ENCODE data around the gene CHCHD10. TPM values are rescaled to one million over a fixed set of nuclear protein-coding genes. Genes with fewer than 3 reads are reported as not detected.

CHCHD10 gene
- total and polyA plus RNA-seq, 2 of the 8 experiments (the other 6 are each of a cell fraction or from before 2014, with no cell fraction given): 58.3 to 94.5 TPM

DNA sequence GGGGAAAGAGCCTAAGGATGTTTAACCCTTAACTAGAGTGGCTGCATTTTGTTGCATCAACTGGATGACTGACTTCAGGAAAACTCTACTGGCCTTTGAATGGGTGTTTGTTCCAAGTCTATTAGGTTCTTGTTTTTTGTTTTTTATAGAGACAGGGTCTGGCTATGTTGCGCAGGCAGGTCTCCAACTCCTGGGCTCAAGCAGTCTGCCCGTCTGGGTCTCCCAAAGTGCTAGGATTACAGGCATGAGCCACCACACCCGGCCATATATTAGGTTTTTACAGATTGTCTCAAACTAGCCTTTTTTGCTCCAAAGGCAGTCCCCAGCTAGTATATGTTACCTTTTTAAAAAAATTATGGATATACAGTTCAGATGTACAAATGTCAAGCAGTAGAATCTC lies 20.1 kb upstream of the CHCHD10 start:
- no peak overlapping the region for H2BK20ac ChIP-seq (ENCODE audit: low read length)
- H3K4me1 ChIP-seq (replicated peaks in 1 of 4; ENCODE audit: control insufficient read depth in 3 of 4, insufficient read depth in 4 of 4, low read length in 3 of 4): peaks cover 0 to 10% (median 4%) of the 10 kb centered on the region in 4 experiments; a peak in 6 of 7 replicates
- peak overlapping the region; percentile 64 to 79 for H3K4me2 ChIP-seq (ENCODE audit: insufficient read depth in 1 of 2, low read depth in 2 of 2, low read length in 2 of 2)
- no peak overlapping the region for H3K14ac ChIP-seq (ENCODE audit: insufficient read length)
- H3K36me3 ChIP-seq (ENCODE audit: control insufficient read depth in 2 of 4, insufficient read depth in 4 of 4, low read length in 3 of 4): peaks cover 0 to 4% (median 2%) of the 10 kb centered on the region in 4 experiments; a peak in 3 of 8 replicates
- H3K23me2 ChIP-seq (ENCODE audit: low read depth, low read length): peaks cover 3% of the 10 kb centered on the region; the same call in 1 of the 2 replicates
- peaks cover 22 to 55% of the 10 kb centered on the region in 2 experiments for H3K79me2 ChIP-seq (ENCODE audit: control insufficient read depth in 1 of 2, insufficient read depth in 2 of 2, low read length in 2 of 2)
- POLR2A ChIA-PET (ENCODE audit: partially characterized antibody): interaction anchor here (1.0 to 4.5 kb wide), 9 partner anchors 10 to 70 kb away, joined by 3 to 45 read pairs (median 5); partner anchors contain the start of genes CHCHD10 and MMP11
- H2BK15ac ChIP-seq (ENCODE audit: low read length): no peak overlapping the region
- H3K27ac ChIP-seq (ENCODE audit: low read depth, low read length): no peak overlapping the region
- H2BK120ac ChIP-seq (replicated peaks; ENCODE audit: low read depth, low read length): no peak overlapping the region
- H4K5ac ChIP-seq (ENCODE audit: insufficient read length, low read depth, low read length): no peak overlapping the region
- no peak overlapping the region for H3K56ac ChIP-seq (replicated peaks; ENCODE audit: insufficient read length, low read depth, low read length)
- peak overlapping the region; percentile 79 to 87 (median 82) for H3K4me3 ChIP-seq (ENCODE audit: extremely low read depth in 1 of 4, insufficient read depth in 2 of 4, low read depth in 3 of 4, low read length in 4 of 4)
- no peak overlapping the region for H3K4ac ChIP-seq (replicated peaks; ENCODE audit: insufficient read length, low read depth, low read length)
- H2BK5ac ChIP-seq (ENCODE audit: low read depth, low read length): no peak overlapping the region
- H2AFZ ChIP-seq (ENCODE audit: low read length): no peak overlapping the region
- peaks cover 4 to 22% of the 10 kb centered on the region in 2 experiments for H4K20me1 ChIP-seq (replicated peaks in 1 of 2; ENCODE audit: control insufficient read depth in 1 of 2, insufficient read depth in 2 of 2, low read length in 2 of 2)
- 90% methylated on average over 3 of the region's 3 CpGs; no CpG with 5 or more reads in 1 of the 2 experiments for WGBS, 2 experiments (ENCODE audit: extremely low coverage in 1 of 2, insufficient coverage in 1 of 2, insufficient read length in 1 of 2, insufficient replicate concordance in 2 of 2, low coverage in 1 of 2, low lambda C conversion rate in 2 of 2, missing lambda C conversion rate in 1 of 2)
- H2AK5ac ChIP-seq (ENCODE audit: low read depth, low read length): no peak overlapping the region
- no peak overlapping the region for H4K8ac ChIP-seq (ENCODE audit: extremely low read depth, insufficient read depth, low read length)
- DNase-seq (ENCODE audit: low read depth in 1 of 2, low spot score in 2 of 2) (no peak), FAIRE-seq (no peak)
- H3K18ac ChIP-seq (ENCODE audit: extremely low read depth, low read length): no peak overlapping the region
- H4K91ac ChIP-seq (replicated peaks; ENCODE audit: insufficient read length, low read length): no peak overlapping the region
- CTCF ChIA-PET (ENCODE audit: partially characterized antibody): interaction anchor here (1.3 to 6.4 kb wide), 3 partner anchors 12 to 22 kb away, joined by 3 to 47 read pairs (median 42); partner anchors contain the start of genes CHCHD10 and MMP11
- H3K9me3 ChIP-seq (ENCODE audit: insufficient read depth in 2 of 2, low read depth in 1 of 2, low read length in 1 of 2): no peaks in the 10 kb centered on the region
- peak overlapping the region in 3 of 4 experiments; percentile 66 to 89 (median 67); a peak in 4 of 7 replicates for H3K9ac ChIP-seq (replicated peaks in 1 of 4; ENCODE audit: extremely low read depth in 1 of 4, low read depth in 3 of 4, low read length in 3 of 4)
- H3K79me1 ChIP-seq (ENCODE audit: low read depth, low read length): peaks cover 3% of the 10 kb centered on the region; the same call in 1 of the 2 replicates
- TF ChIP-seq HDAC2 (IDR thresholded peaks at IDR 0.05; ENCODE audit: borderline replicate concordance in 1 of 2, low read depth in 2 of 2, low read length in 2 of 2): no peak
- TF ChIP-seq KDM1A (IDR thresholded peaks at IDR 0.05; ENCODE audit: borderline replicate concordance, low read length): no peak
- no peaks in the 10 kb centered on the region for H3K27me3 ChIP-seq (replicated peaks in 1 of 4; ENCODE audit: control insufficient read depth in 3 of 4, extremely low read depth in 1 of 4, insufficient read depth in 3 of 4, low read length in 3 of 4)
- H2BK12ac ChIP-seq (ENCODE audit: low read depth, low read length): no peak overlapping the region
- H3K23ac ChIP-seq (ENCODE audit: insufficient read length): no peak overlapping the region
